Choroid plexus epithelial cell (primary cell): ENCODE results near the gene GLB1L.
"Not testable (repeated sequence)": the region's sequence is repeated elsewhere in the genome, so short reads cannot be mapped to it uniquely, and the experiment has no call there.

Experiments
- DNase-seq: peaks from one replicate; pipeline ENCODE4 v3.0.0-alpha.2; 2010; ENCODE audit warnings: low read depth
- H3K4me3 ChIP-seq: 2 replicates; pipeline ENCODE4 v1.5.1; 2011; ENCODE audit warnings: low read depth, mild to moderate bottlenecking, control low read depth, low read length, moderate library complexity
- TF ChIP-seq, protein P1 (sequence below): conservative IDR thresholded peaks from 2 replicates; pipeline ENCODE4 v1.5.1; 2011; ENCODE audit warnings: low read depth, mild to moderate bottlenecking, control low read depth, inconsistent platforms, low read length, moderate library complexity

GLB1L gene

DNA sequence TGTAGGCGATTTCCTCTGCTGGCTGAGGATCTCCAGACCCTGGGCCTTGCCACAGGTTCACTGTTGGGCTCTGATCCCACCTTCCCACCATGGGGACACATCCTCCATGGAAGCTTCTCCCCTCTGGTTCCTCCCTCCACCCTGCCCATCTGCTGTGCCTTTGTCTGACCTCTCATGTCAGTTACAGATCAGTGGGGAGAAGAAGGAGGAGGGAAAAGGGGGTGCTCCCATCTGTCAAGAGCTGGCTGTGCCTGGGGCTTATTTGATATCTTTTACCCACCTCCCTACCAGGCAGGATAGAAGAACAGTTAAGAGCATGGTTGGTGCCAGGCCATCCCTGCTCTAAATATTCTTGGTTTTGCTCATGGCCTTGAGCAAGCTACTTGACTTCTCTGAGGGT lies 21.6 kb upstream of the GLB1L start:
- TF ChIP-seq, protein P1, sequence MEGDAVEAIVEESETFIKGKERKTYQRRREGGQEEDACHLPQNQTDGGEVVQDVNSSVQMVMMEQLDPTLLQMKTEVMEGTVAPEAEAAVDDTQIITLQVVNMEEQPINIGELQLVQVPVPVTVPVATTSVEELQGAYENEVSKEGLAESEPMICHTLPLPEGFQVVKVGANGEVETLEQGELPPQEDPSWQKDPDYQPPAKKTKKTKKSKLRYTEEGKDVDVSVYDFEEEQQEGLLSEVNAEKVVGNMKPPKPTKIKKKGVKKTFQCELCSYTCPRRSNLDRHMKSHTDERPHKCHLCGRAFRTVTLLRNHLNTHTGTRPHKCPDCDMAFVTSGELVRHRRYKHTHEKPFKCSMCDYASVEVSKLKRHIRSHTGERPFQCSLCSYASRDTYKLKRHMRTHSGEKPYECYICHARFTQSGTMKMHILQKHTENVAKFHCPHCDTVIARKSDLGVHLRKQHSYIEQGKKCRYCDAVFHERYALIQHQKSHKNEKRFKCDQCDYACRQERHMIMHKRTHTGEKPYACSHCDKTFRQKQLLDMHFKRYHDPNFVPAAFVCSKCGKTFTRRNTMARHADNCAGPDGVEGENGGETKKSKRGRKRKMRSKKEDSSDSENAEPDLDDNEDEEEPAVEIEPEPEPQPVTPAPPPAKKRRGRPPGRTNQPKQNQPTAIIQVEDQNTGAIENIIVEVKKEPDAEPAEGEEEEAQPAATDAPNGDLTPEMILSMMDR: no peak
- H3K4me3 ChIP-seq: no peak overlapping the region
- no peak for DNase-seq

- H3K4me3 ChIP-seq: no peak overlapping the region
- DNase-seq: no peak
- TF ChIP-seq, protein P1: no peak
These were observed 21.0 kb upstream of the GLB1L start for GRCh38 chr2:219266232-219266631.

DNA sequence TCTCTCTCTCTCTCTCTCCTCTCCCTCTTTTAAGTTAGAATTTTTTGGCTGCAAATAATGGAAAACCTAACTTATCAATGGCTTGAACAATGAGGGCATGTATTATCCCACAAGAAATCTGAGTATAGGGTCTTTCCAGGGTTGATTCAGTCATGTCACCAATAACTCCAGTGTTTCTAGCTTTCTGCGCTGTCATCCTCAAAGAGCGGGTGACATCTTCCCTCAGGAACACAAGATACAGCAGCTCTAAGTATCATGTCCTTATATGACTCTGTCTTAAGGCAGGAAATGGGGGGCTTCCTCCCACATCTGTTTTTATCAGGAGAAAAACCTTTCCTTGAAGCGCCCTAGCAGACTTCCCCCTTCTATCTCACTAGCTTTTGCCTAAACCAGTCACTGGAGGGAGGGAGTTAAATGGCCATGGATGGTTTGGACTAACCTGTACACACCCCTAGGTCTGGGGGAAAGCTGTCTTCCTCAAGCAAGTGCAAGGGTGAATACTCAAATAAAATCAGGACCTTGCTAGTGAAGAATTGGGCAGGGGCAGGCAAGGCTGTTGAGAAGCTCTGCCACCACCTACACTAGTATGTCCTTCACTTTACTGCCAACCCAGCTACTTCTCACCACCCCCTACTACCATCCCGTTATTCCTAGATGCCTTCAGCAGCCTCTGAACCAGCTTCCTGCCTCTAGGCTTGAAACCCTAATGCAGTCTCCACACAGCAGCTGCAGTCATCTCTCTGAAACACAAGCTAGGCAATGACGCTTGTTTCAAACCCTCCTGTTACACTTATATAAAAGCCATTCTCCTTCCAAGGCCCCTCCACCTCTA lies 16.0 kb upstream of the GLB1L start:
- TF ChIP-seq, protein P1: no peak
- no peak overlapping the region for H3K4me3 ChIP-seq
- no peak for DNase-seq

- not testable (repeated sequence) for DNase-seq, H3K4me3 ChIP-seq
These were observed 13.7 kb upstream of the GLB1L start for GRCh38 chr2:219258942-219259341.

GRCh38 chr2:219254590-219255201 lies 9.5 kb upstream of the GLB1L start:
- no peak for DNase-seq
- H3K4me3 ChIP-seq: peak overlapping the region; percentile 60
- TF ChIP-seq, protein P1: no peak

DNA sequence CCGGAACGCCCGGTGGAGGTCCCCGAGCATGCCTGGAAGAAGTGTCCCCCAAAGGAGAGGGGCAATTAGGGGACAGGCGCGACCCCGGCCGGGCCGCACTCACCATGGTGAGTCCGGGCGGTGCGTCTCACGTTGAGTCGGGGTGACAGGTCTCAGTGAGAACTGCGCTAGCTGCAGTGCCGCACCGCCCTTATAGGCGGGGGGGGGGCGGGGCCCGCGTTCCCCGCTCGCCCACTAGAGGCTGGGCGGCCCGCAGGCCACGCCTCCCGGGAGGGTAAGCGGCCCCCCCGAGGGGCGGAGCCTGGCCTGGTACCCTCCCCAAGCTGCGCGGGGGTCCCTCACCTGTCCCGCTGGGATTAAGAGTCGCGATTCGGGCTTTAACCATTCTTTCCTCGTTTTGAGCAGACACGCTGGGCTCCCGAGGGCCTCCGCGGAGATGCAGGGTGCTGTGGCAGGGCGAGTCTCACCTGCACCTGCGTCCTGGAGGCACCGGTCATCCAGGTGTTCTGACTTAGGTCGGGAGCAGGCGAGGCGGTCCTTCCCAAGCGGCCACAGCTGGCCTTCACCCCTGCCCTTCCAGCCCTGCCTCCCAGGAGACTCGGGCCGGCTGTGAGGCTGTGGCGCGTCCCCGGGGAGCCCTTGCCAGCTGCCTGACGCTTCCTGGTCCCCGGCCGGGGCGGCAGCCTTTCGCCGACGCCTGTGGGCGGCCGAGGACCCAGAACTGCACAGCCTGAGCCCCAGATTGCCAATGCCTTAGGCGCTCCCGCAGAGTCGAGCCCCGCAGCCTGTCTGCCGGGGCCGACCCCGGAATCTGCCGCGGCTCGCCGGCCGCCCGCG lies 8.7 kb upstream of the GLB1L start, which contains the start of gene TUBA4A:
Gene TUBA4A (minus strand): TSS at position 166 of the 837 bp plus-strand sequence. CDS start 60 bp downstream, at position 106.
- peak; percentile 55 for DNase-seq
- peak within 1 kb of the TSS; percentile 60 for H3K4me3 ChIP-seq
- TF ChIP-seq, protein P1: no peak
